Smooth muscle cell (in vitro differentiated cells): ENCODE results near the gene MAPK8IP3. TPM values are rescaled to one million over a fixed set of nuclear protein-coding genes. Genes with fewer than 3 reads are reported as not detected.

Experiments
- DNase-seq: peaks from one replicate; lab custom pipeline; 2025; ENCODE audit not compliant: unreplicated experiment; lab: John Stamatoyannopoulos, UW
- H2AFZ ChIP-seq: fragments of 200-600 bp; sonication (generic); 2 replicates; pipeline ENCODE4 v1.6.0; 2016; ENCODE audit warnings: antibody characterized with exemption, low read depth, mild to moderate bottlenecking
- H3F3A ChIP-seq: fragments of 200-600 bp; sonication (generic); 2 replicates; pipeline ENCODE4 v1.6.0; 2017; ENCODE audit warnings: antibody characterized with exemption, low read depth
- H3K27ac ChIP-seq: fragments of 200-600 bp; sonication (generic); 2 replicates; pipeline ENCODE4 v1.5.1; 2016; ENCODE audit warnings: low read depth, mild to moderate bottlenecking
- H3K27me3 ChIP-seq: fragments of 200-600 bp; sonication (generic); 2 replicates; pipeline ENCODE4 v1.6.1; 2016; ENCODE audit warnings: low read depth, mild to moderate bottlenecking
- H3K36me3 ChIP-seq: fragments of 200-600 bp; sonication (generic); 2 replicates; pipeline ENCODE4 v1.5.1; 2016; ENCODE audit warnings: low read depth
- H3K4me1 ChIP-seq: fragments of 200-600 bp; sonication (generic); 2 replicates; pipeline ENCODE4 v1.5.1; 2016; ENCODE audit warnings: low read depth
- H3K4me2 ChIP-seq: fragments of 200-600 bp; sonication (generic); 2 replicates; pipeline ENCODE4 v1.6.0; 2016; ENCODE audit warnings: mild to moderate bottlenecking
- H3K4me3 ChIP-seq: fragments of 200-600 bp; sonication (generic); 2 replicates; pipeline ENCODE4 v1.5.1; 2016; ENCODE audit warnings: mild to moderate bottlenecking
- H3K79me2 ChIP-seq: fragments of 200-600 bp; sonication (generic); 2 replicates; pipeline ENCODE4 v1.6.0; 2016; ENCODE audit warnings: low read depth, mild to moderate bottlenecking
- H3K9ac ChIP-seq: fragments of 200-600 bp; sonication (generic); 2 replicates; pipeline ENCODE4 v1.6.0; 2016; ENCODE audit warnings: low read depth
- H3K9me3 ChIP-seq: fragments of 200-600 bp; sonication (generic); replicated peaks from 2 replicates; pipeline ENCODE4 v1.5.1; 2016; ENCODE audit warnings: low read depth
- H4K20me1 ChIP-seq: fragments of 200-600 bp; sonication (generic); 2 replicates; pipeline ENCODE4 v1.6.0; 2016; ENCODE audit warnings: low read depth
- CTCF ChIP-seq: fragments of 200-600 bp; sonication (generic); IDR thresholded peaks from 2 replicates; pipeline ENCODE4 v1.5.1; 2017; ENCODE audit warnings: borderline replicate concordance, mild to moderate bottlenecking, antibody characterized with exemption; ENCODE audit not compliant: insufficient read depth, poor library complexity, severe bottlenecking
- WGBS: methylation state at CpG from one replicate; pipeline ENCODE4 v1.1.7; 2016; ENCODE audit warnings: low lambda C conversion rate; 5-methylcytosine and 5-hydroxymethylcytosine counted together
- polyA plus RNA-seq: library from polyadenylated mRNA; unstranded; fragments of >200 nt; fragmentation: Nextera tagmentation; extraction: Ambion mirVana; gene quantifications from 2 replicates; pipeline ENCODE4 v1.2.1, GENCODE V29; 2016
- total RNA-seq: library from RNA; depleted of rRNA; stranded (reverse); fragments of >200 nt; gene quantifications from 2 replicates; pipeline ENCODE4 v1.2.3, GENCODE V29; 2014

The MAPK8IP3 gene
- total and polyA plus RNA-seq, 2 experiments from 2014 or later = 43.6 to 47.8 TPM

- no peak for DNase-seq
- WGBS = 98% methylated on average over 25 of the region's 28 CpGs
These were observed 70.1 kb downstream of the MAPK8IP3 start for GRCh38 chr16:1775846-1776671.

GRCh38 chr16:1776672-1776955 is 70.6 kb downstream of the MAPK8IP3 start:
- Histone ChIP-seq H2AFZ (no peak overlapping the region), H3K4me1 (peaks cover 20% of the 10 kb centered on the region), H3K4me3 (no peak overlapping the region), H3K4me2 (no peak overlapping the region), H3K27me3 (no peaks in the 10 kb centered on the region), H3F3A (peaks cover 7% of the 10 kb centered on the region), H4K20me1 (peaks cover 30% of the 10 kb centered on the region), H3K79me2 (peaks cover 28% of the 10 kb centered on the region), H3K9me3 (no peaks in the 10 kb centered on the region), H3K27ac (no peak overlapping the region), H3K36me3 (no peaks in the 10 kb centered on the region), H3K9ac (no peak overlapping the region)
- no peak for DNase-seq
- TF ChIP-seq CTCF = no peak
- WGBS = 96% methylated on average over 13 of the region's 13 CpGs

More at GRCh38 chr16:1775846-1776671, 70.1 kb downstream of the MAPK8IP3 start:
- Histone ChIP-seq H3K27me3 (no peaks in the 10 kb centered on the region), H3K79me2 (peaks cover 28% of the 10 kb centered on the region), H3K27ac (no peak overlapping the region), H3F3A (peaks cover 4% of the 10 kb centered on the region), H3K4me2 (no peak overlapping the region), H3K36me3 (no peaks in the 10 kb centered on the region), H2AFZ (no peak overlapping the region), H3K9ac (no peak overlapping the region), H4K20me1 (peaks cover 25% of the 10 kb centered on the region), H3K4me3 (no peak overlapping the region), H3K4me1 (peaks cover 16% of the 10 kb centered on the region), H3K9me3 (no peaks in the 10 kb centered on the region)
- no peak for TF ChIP-seq CTCF

GRCh38 chr16:1776991-1777374 is 71.0 kb downstream of the MAPK8IP3 start:
- Histone ChIP-seq H3K4me3 (no peak overlapping the region), H3K9ac (no peak overlapping the region), H3K4me1 (peaks cover 17% of the 10 kb centered on the region), H3K79me2 (peaks cover 28% of the 10 kb centered on the region), H3K27ac (no peak overlapping the region), H3F3A (peaks cover 7% of the 10 kb centered on the region), H3K27me3 (no peaks in the 10 kb centered on the region), H4K20me1 (peaks cover 30% of the 10 kb centered on the region), H3K4me2 (no peak overlapping the region), H3K36me3 (no peaks in the 10 kb centered on the region), H3K9me3 (no peaks in the 10 kb centered on the region), H2AFZ (no peak overlapping the region)
- TF ChIP-seq CTCF = no peak
- WGBS = 98% methylated on average over 22 of the region's 22 CpGs
- DNase-seq = no peak
